ENCODE data around the gene GNG7.

GRCh38 chr19:2494447-2495129 is 207.9 kb downstream of the GNG7 start:
- TF ChIP-seq EZH2phosphoT487 (IDR thresholded peaks at IDR 0.05; ENCODE audit: borderline replicate concordance, low read depth) (no peak), RAD21 (IDR thresholded peaks at IDR 0.05; ENCODE audit: low read length) (no peak), SIN3A (IDR thresholded peaks at IDR 0.05; ENCODE audit: borderline replicate concordance, low read depth, low read length) (peak; percentile 66; the same call in 1 of the 2 replicates), CTCF (IDR thresholded peaks at IDR 0.05) (no peak), USF1 (IDR thresholded peaks at IDR 0.05; ENCODE audit: borderline replicate concordance, low read depth) (no peak), FOXM1 (IDR thresholded peaks at IDR 0.05; ENCODE audit: low read depth) (no peak), TEAD4 (IDR thresholded peaks at IDR 0.05; ENCODE audit: borderline replicate concordance, insufficient read depth) (no peak), TAF1 (IDR thresholded peaks at IDR 0.05; ENCODE audit: borderline replicate concordance, low read depth, low read length) (peak; percentile 40; the same call in 1 of the 2 replicates)
